H9 (cell line): ENCODE measurements around the gene ADAMTSL2. TPM values are rescaled to one million over a fixed set of nuclear protein-coding genes. Genes with fewer than 3 reads are reported as not detected.

ENCODE experiments used
- DNase-seq: peaks from one replicate; pipeline ENCODE4 v3.0.0-alpha.2; 2017
- H2AFZ ChIP-seq: one replicate; pipeline ENCODE4 v1.6.1; 2013; ENCODE audit warnings: mild to moderate bottlenecking, low read length, control low read depth, moderate library complexity
- H2AK5ac ChIP-seq: 2 replicates; pipeline ENCODE4 v1.6.1; 2013; ENCODE audit warnings: low read length, control low read depth, mixed read lengths; ENCODE audit not compliant: insufficient read length
- H2BK120ac ChIP-seq: one replicate; pipeline ENCODE4 v1.6.1; 2013; ENCODE audit warnings: low read depth, mild to moderate bottlenecking, low read length, control low read depth, inconsistent platforms; ENCODE audit not compliant: poor library complexity, severe bottlenecking
- H2BK12ac ChIP-seq: 2 replicates; pipeline ENCODE4 v1.6.1; 2013; ENCODE audit warnings: low read length, control low read depth, mixed read lengths, low read depth; ENCODE audit not compliant: insufficient read length
- H2BK15ac ChIP-seq: 2 replicates; pipeline ENCODE4 v1.6.1; 2013; ENCODE audit warnings: low read depth, low read length, control low read depth
- H2BK20ac ChIP-seq: one replicate; pipeline ENCODE4 v1.6.1; 2013; ENCODE audit warnings: low read depth, mild to moderate bottlenecking, low read length, control low read depth, inconsistent platforms; ENCODE audit not compliant: poor library complexity, severe bottlenecking
- H2BK5ac ChIP-seq: 2 replicates; pipeline ENCODE4 v1.6.1; 2013; ENCODE audit warnings: low read length, control low read depth, mixed read lengths; ENCODE audit not compliant: insufficient read length
- H3K14ac ChIP-seq: 2 replicates; pipeline ENCODE4 v1.6.1; 2013; ENCODE audit warnings: low read length, control low read depth; ENCODE audit not compliant: insufficient read depth
- H3K18ac ChIP-seq: 2 replicates; pipeline ENCODE4 v1.6.1; 2013; ENCODE audit warnings: low read depth, mild to moderate bottlenecking, mixed read lengths, low read length, control low read depth; ENCODE audit not compliant: insufficient read length
- H3K23ac ChIP-seq: 2 replicates; pipeline ENCODE4 v1.6.1; 2013; ENCODE audit warnings: low read length, control low read depth, mixed read lengths, low read depth; ENCODE audit not compliant: insufficient read length
- H3K23me2 ChIP-seq: 2 replicates; pipeline ENCODE4 v1.6.1; 2013; ENCODE audit warnings: low read depth, mild to moderate bottlenecking, mixed read lengths, low read length, control low read depth; ENCODE audit not compliant: insufficient read length, poor library complexity, severe bottlenecking
- H3K27ac ChIP-seq: 2 replicates; pipeline ENCODE4 v1.5.1; 2013; ENCODE audit warnings: low read length, control low read depth, mixed read lengths, low read depth; ENCODE audit not compliant: insufficient read length
- H3K27me3 ChIP-seq: 2 replicates; pipeline ENCODE4 v1.6.1; 2013; ENCODE audit warnings: low read length, control low read depth, inconsistent platforms; ENCODE audit not compliant: insufficient read depth
- H3K4ac ChIP-seq: 2 replicates; pipeline ENCODE4 v1.6.1; 2013; ENCODE audit warnings: low read depth, mild to moderate bottlenecking, control low read depth, inconsistent platforms, low read length, moderate library complexity
- H3K4me1 ChIP-seq: 2 replicates; pipeline ENCODE4 v1.6.1; 2013; ENCODE audit warnings: low read length, control low read depth, inconsistent platforms; ENCODE audit not compliant: insufficient read depth
- H3K4me2 ChIP-seq: 2 replicates; pipeline ENCODE4 v1.6.1; 2013; ENCODE audit warnings: low read length, control low read depth, mixed read lengths; ENCODE audit not compliant: insufficient read length, insufficient read depth
- H3K56ac ChIP-seq: 2 replicates; pipeline ENCODE4 v1.6.1; 2013; ENCODE audit warnings: low read depth, mild to moderate bottlenecking, mixed read lengths, low read length, control low read depth; ENCODE audit not compliant: insufficient read length
- H3K79me1 ChIP-seq: 2 replicates; pipeline ENCODE4 v1.6.1; 2013; ENCODE audit warnings: low read depth, mild to moderate bottlenecking, moderate library complexity, low read length, control low read depth, inconsistent platforms; ENCODE audit not compliant: insufficient read depth, poor library complexity, severe bottlenecking
- H3K79me2 ChIP-seq: 2 replicates; pipeline ENCODE4 v1.6.1; 2013; ENCODE audit warnings: low read length, control low read depth, inconsistent platforms; ENCODE audit not compliant: insufficient read depth
- H3K9ac ChIP-seq: 2 replicates; pipeline ENCODE4 v1.6.1; 2013; ENCODE audit warnings: low read length, control low read depth, mixed read lengths; ENCODE audit not compliant: insufficient read length; ENCODE audit errors: extremely low read depth
- H3K9me3 ChIP-seq: one replicate; pipeline ENCODE4 v1.6.1; 2013; ENCODE audit warnings: low read depth, low read length, inconsistent platforms; ENCODE audit not compliant: control insufficient read depth
- H3T11ph ChIP-seq: one replicate; pipeline ENCODE4 v1.6.1; 2013; ENCODE audit warnings: mild to moderate bottlenecking, low read length, control low read depth, inconsistent platforms
- H4K20me1 ChIP-seq: one replicate; pipeline ENCODE4 v1.6.1; 2013; ENCODE audit not compliant: control insufficient read depth, insufficient read length, insufficient read depth
- H4K5ac ChIP-seq: 2 replicates; pipeline ENCODE4 v1.6.1; 2013; ENCODE audit warnings: low read depth, mild to moderate bottlenecking, mixed read lengths, low read length, control low read depth; ENCODE audit not compliant: insufficient read length
- H4K8ac ChIP-seq: replicated peaks from 2 replicates; pipeline ENCODE4 v1.6.1; 2013; ENCODE audit warnings: low read length, control low read depth, mixed read lengths, low read depth; ENCODE audit not compliant: insufficient read length
- H4K91ac ChIP-seq: 2 replicates; pipeline ENCODE4 v1.6.1; 2013; ENCODE audit warnings: low read depth, mild to moderate bottlenecking, moderate library complexity, mixed read lengths, low read length, control low read depth; ENCODE audit not compliant: insufficient read length
- H3K27ac Mint-ChIP-seq, 3 experiments: 2 replicates in 2 of 3; 3 replicates in 1 of 3; pipeline ENCODE4 v1.8.0; 2020 to 2021; ENCODE audit warnings: mixed read lengths in 3 of 3, mild to moderate bottlenecking in 1 of 3, moderate library complexity in 1 of 3
- H3K27me3 Mint-ChIP-seq: 2 replicates; pipeline ENCODE4 v1.8.0; 2021; ENCODE audit warnings: low read depth, mild to moderate bottlenecking, moderate library complexity, mixed read lengths
- H3K36me3 Mint-ChIP-seq, 3 experiments: 2 replicates in 2 of 3; 3 replicates in 1 of 3; pipeline ENCODE4 v1.8.0; 2020 to 2021; ENCODE audit warnings: low read depth in 3 of 3, mixed read lengths in 3 of 3; ENCODE audit not compliant: insufficient read depth in 1 of 3
- H3K4me1 Mint-ChIP-seq, 2 experiments: 2 replicates each; pipeline ENCODE4 v1.8.0; 2020; ENCODE audit warnings: mixed read lengths in 2 of 2
- H3K4me3 Mint-ChIP-seq, 2 experiments: 2 replicates in 1 of 2; 3 replicates in 1 of 2; pipeline ENCODE4 v1.8.0; 2020 to 2021; ENCODE audit warnings: mild to moderate bottlenecking in 2 of 2, mixed read lengths in 2 of 2, moderate library complexity in 1 of 2
- H3K9me3 Mint-ChIP-seq, 2 experiments: 2 replicates in 1 of 2; 3 replicates in 1 of 2; pipeline ENCODE4 v1.8.0; 2020; ENCODE audit warnings: mild to moderate bottlenecking in 2 of 2, mixed read lengths in 2 of 2, moderate library complexity in 1 of 2
- WGBS: extraction: QIAGEN DNeasy Blood & Tissue Kit; methylation state at CpG from one replicate; pipeline ENCODE4 v1.1.7; 2013; ENCODE audit warnings: missing lambda C conversion rate, low lambda C conversion rate, mixed read lengths; ENCODE audit not compliant: insufficient read length; ENCODE audit errors: extremely low coverage; 5-methylcytosine and 5-hydroxymethylcytosine counted together
- total RNA-seq: library from RNA; stranded (reverse); gene quantifications from 2 replicates; pipeline ENCODE4 v1.2.1, GENCODE V29; 2021
- TF ChIP-seq, protein P1 (sequence below): fragments of 200-600 bp; sonication (generic); conservative IDR thresholded peaks from 3 replicates; pipeline ENCODE4 v1.8.0; 2021; ENCODE audit warnings: antibody characterized with exemption, mild to moderate bottlenecking

ADAMTSL2 gene
- total RNA-seq, 1 experiment from 2014 or later = 0.61 TPM

DNA sequence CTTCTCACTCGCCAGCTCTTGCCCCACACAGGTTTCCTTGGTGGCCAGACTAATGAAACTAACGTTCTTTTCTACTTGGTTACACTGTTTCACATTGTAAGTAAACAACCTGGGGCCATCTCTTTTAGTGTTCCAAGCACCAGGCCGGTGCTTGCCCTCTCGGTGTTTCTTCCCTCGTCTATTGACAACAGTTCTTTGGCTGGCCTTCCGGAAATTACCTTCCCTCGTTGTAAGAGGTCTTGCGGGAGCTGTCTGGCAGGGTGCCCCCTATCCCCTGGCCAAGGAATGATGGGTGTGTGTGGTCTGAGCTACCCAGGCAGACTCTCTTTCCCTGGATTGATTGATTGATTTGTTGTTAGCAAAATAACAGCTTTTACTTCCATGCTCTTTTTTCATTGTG is 8.8 kb upstream of the ADAMTSL2 start:
- Histone ChIP-seq H4K8ac (no peak overlapping the region), H3K27ac (no peak overlapping the region), H2BK15ac (no peak overlapping the region), H3K4ac (no peak overlapping the region), H3K23me2 (no peaks in the 10 kb centered on the region), H3K27me3 (no peaks in the 10 kb centered on the region), H3K23ac (no peak overlapping the region), H4K5ac (no peak overlapping the region), H2BK120ac (no peak overlapping the region), H2AK5ac (no peak overlapping the region), H2AFZ (no peak overlapping the region), H3K9me3 (no peaks in the 10 kb centered on the region), H4K91ac (no peak overlapping the region), H3K14ac (no peak overlapping the region), H2BK20ac (no peak overlapping the region), H4K20me1 (no peaks in the 10 kb centered on the region), H3T11ph (no peak overlapping the region), H3K4me1 (peaks cover 4% of the 10 kb centered on the region; the same call in 1 of the 2 replicates), H3K56ac (no peak overlapping the region), H2BK12ac (no peak overlapping the region), H3K79me1 (no peaks in the 10 kb centered on the region), H3K79me2 (no peaks in the 10 kb centered on the region), H3K4me2 (no peak overlapping the region), H2BK5ac (no peak overlapping the region), H3K9ac (no peak overlapping the region), H3K18ac (no peak overlapping the region)
- Mint-ChIP-seq H3K27me3 (peaks cover 20% of the 10 kb centered on the region), H3K36me3 (no peaks in the 10 kb centered on the region; a peak in 1 of 7 replicates), H3K27ac (peak overlapping the region in 1 of 3 experiments; percentile 2; a peak in 2 of 7 replicates), H3K4me1 (peaks cover 23 to 42% of the 10 kb centered on the region in 2 experiments), H3K4me3 (no peak overlapping the region), H3K9me3 (no peaks in the 10 kb centered on the region)
- DNase-seq = no peak
- TF ChIP-seq, protein P1, sequence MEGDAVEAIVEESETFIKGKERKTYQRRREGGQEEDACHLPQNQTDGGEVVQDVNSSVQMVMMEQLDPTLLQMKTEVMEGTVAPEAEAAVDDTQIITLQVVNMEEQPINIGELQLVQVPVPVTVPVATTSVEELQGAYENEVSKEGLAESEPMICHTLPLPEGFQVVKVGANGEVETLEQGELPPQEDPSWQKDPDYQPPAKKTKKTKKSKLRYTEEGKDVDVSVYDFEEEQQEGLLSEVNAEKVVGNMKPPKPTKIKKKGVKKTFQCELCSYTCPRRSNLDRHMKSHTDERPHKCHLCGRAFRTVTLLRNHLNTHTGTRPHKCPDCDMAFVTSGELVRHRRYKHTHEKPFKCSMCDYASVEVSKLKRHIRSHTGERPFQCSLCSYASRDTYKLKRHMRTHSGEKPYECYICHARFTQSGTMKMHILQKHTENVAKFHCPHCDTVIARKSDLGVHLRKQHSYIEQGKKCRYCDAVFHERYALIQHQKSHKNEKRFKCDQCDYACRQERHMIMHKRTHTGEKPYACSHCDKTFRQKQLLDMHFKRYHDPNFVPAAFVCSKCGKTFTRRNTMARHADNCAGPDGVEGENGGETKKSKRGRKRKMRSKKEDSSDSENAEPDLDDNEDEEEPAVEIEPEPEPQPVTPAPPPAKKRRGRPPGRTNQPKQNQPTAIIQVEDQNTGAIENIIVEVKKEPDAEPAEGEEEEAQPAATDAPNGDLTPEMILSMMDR = peak; percentile 19; the same call in 2 of the 3 replicates
- no CpG with 5 or more reads among the region's 8 CpGs for WGBS
